Pancreas (tissue), 10 donors: ENCODE results near the gene LRMDA. TPM values are rescaled to one million over a fixed set of nuclear protein-coding genes. Genes with fewer than 3 reads are reported as not detected.

Experiments used
- ATAC-seq, 4 donors: fragments of 200-7000 bp; cut with Tn5 transposase; one replicate each; pipeline versions ENCODE4 v1.8.0 to v1.9.1; 2020; ENCODE audit warnings: mild to moderate bottlenecking in 4 of 4, moderate library complexity in 4 of 4
- DNase-seq, 6 donors: peaks; one replicate each; pipeline ENCODE4 v3.0.0-alpha.2; 2020
- FAIRE-seq: peaks from 2 replicates; lab custom pipeline; 2012; peaks lifted over from hg19 to GRCh38; lab: Jason Lieb, UNC
- H3K27ac ChIP-seq, 4 donors: fragments of 200-600 bp; sonication (generic); 1 replicate in 3 of 4; 2 replicates in 1 of 4; pipeline versions ENCODE4 v1.5.0 to v1.8.0; 2020
- H3K27me3 ChIP-seq, 4 donors: fragments of 200-600 bp; one replicate each; pipeline ENCODE4 v1.8.0; 2021
- H3K36me3 ChIP-seq, 3 donors: fragments of 200-600 bp; sonication (generic) in 1 of 3; one replicate each; pipeline versions ENCODE4 v1.5.0 to v1.8.0; 2020 to 2021
- H3K4me1 ChIP-seq, 3 donors: fragments of 200-600 bp; one replicate each; pipeline ENCODE4 v1.8.0; 2021
- H3K4me3 ChIP-seq, 4 donors: fragments of 200-600 bp; sonication (generic) in 2 of 4; one replicate each; pipeline versions ENCODE4 v1.5.0 to v1.8.0; 2020 to 2021
- H3K9me3 ChIP-seq, 4 donors: fragments of 200-600 bp; one replicate each; pipeline ENCODE4 v1.8.0; 2021
- CTCF ChIP-seq, 4 donors: fragments of 200-600 bp; sonication (generic) in 3 of 4; IDR thresholded peaks; one replicate each; pipeline versions ENCODE4 v1.5.0 to v1.8.0; 2021; ENCODE audit warnings: antibody characterized with exemption in 4 of 4
- WGBS, 2 donors: extraction: QIAGEN DNeasy Blood & Tissue Kit; methylation state at CpG; one replicate each; pipeline ENCODE4 v1.1.7; 2013; 5-methylcytosine and 5-hydroxymethylcytosine counted together
- intact Hi-C, 3 donors: fragments of 100-400 bp; cut with DNase I; formaldehyde crosslinking; loops; one replicate each; pipeline versions ENCODE4 v1.11.1 to v1.14.2; 2022
- polyA plus RNA-seq, 2 donors: library from polyadenylated mRNA; stranded (reverse); fragments of 200-250 nt; gene quantifications; one replicate each; pipeline ENCODE4 v1.2.3, GENCODE V29; 2013
- total RNA-seq, 6 donors: library from RNA; stranded (reverse); fragmentation: NEBNext Ultra II Directional in 4 of 6; extraction: Animal tissue kit (Norgen Biotek cat#: 25700) in 4 of 6; gene quantifications; one replicate each; pipeline versions ENCODE4 v1.2.1 to v1.2.4, GENCODE V29; 2021 to 2023
- donor health status: healthy with polysubstance abuse.
- donor health status: DM: no; HTN: no; CAD: no; lungs with moderate emphysema.
- donor health status: DM: no; HTN: no; CAD: no.
- donor health status: control.
- donor health status: control.
- donor health status: Bipolar disorder and iron deficiency.
- donor health status: DM: yes; HTN: yes; CAD: no.
- donor health status: DM: no; HTN: no; CAD: no.
- donor health status: DM: no; HTN: no; CAD: no.
- donor health status: DM: yes; HTN: yes; CAD: no.

LRMDA gene
- total and polyA plus RNA-seq, 8 donors, result 4.6 to 21.2 (median 13.4) TPM

- no peak overlapping the region for H3K27ac ChIP-seq
- no peaks in the 10 kb centered on the region for H3K36me3 ChIP-seq
- FAIRE-seq (no peak), DNase-seq (no peak), ATAC-seq (no peak)
- no peak overlapping the region for H3K4me3 ChIP-seq
- intact Hi-C loops, result no loop called here
- no peak for TF ChIP-seq CTCF (IDR thresholded peaks at IDR 0.05)
- H3K9me3 ChIP-seq, result no peaks in the 10 kb centered on the region
- WGBS, 2 donors, result 90 to 91% methylated on average over 9 of the region's 9 CpGs
- no peaks in the 10 kb centered on the region for H3K27me3 ChIP-seq
- peaks cover 0 to 4% (median 0%) of the 10 kb centered on the region in 3 donors for H3K4me1 ChIP-seq
These were observed 275.8 kb downstream of the LRMDA start for GRCh38 chr10:75707080-75707840.

GRCh38 chr10:75708060-75708459, 276.6 kb downstream of the LRMDA start:
- DNase-seq (no peak), ATAC-seq (no peak), FAIRE-seq (no peak)
- H3K36me3 ChIP-seq, result no peaks in the 10 kb centered on the region
- H3K4me3 ChIP-seq, result no peak overlapping the region
- H3K27me3 ChIP-seq, result no peaks in the 10 kb centered on the region
- WGBS, 2 donors, result 82 to 92% methylated on average over 9 of the region's 9 CpGs
- intact Hi-C loops, result no loop called here
- H3K9me3 ChIP-seq, result no peaks in the 10 kb centered on the region
- no peak overlapping the region for H3K27ac ChIP-seq
- H3K4me1 ChIP-seq, result no peaks in the 10 kb centered on the region
- no peak for TF ChIP-seq CTCF (IDR thresholded peaks at IDR 0.05)

GRCh38 chr10:75709245-75709644, 277.8 kb downstream of the LRMDA start:
- FAIRE-seq (no peak), DNase-seq (no peak), ATAC-seq (no peak)
- Histone ChIP-seq H3K4me1 (peaks cover 0 to 6% (median 0%) of the 10 kb centered on the region in 3 donors), H3K27me3 (no peaks in the 10 kb centered on the region), H3K36me3 (no peaks in the 10 kb centered on the region), H3K27ac (no peak overlapping the region), H3K9me3 (no peaks in the 10 kb centered on the region), H3K4me3 (no peak overlapping the region)
- intact Hi-C loops, result no loop called here
- no peak for TF ChIP-seq CTCF (IDR thresholded peaks at IDR 0.05)
- WGBS, 2 donors, result 70% methylated on average over 4 of the region's 4 CpGs

- H3K4me3 ChIP-seq, result no peak overlapping the region
- 71 to 73% methylated on average over 3 of the region's 3 CpGs for WGBS, 2 donors
- H3K4me1 ChIP-seq, result peaks cover 0 to 7% (median 0%) of the 10 kb centered on the region in 3 donors
- DNase-seq (no peak), FAIRE-seq (no peak), ATAC-seq (no peak)
- intact Hi-C loops, result no loop called here
- H3K27ac ChIP-seq, result no peak overlapping the region
- H3K36me3 ChIP-seq, result no peaks in the 10 kb centered on the region
- no peak for TF ChIP-seq CTCF (IDR thresholded peaks at IDR 0.05)
- H3K27me3 ChIP-seq, result no peaks in the 10 kb centered on the region
- H3K9me3 ChIP-seq, result no peaks in the 10 kb centered on the region
These were observed 278.4 kb downstream of the LRMDA start for GRCh38 chr10:75709811-75710210.

- FAIRE-seq (no peak), DNase-seq (no peak), ATAC-seq (peak in 3 of 4 donors; percentile 16 to 48 (median 43))
- no peak overlapping the region for H3K27ac ChIP-seq
- H3K4me3 ChIP-seq, result no peak overlapping the region
- peaks cover 0 to 7% (median 0%) of the 10 kb centered on the region in 3 donors for H3K4me1 ChIP-seq
- WGBS, 2 donors, result 63 to 64% methylated on average over 22 of the region's 22 CpGs
- no peaks in the 10 kb centered on the region for H3K9me3 ChIP-seq
- H3K27me3 ChIP-seq, result no peaks in the 10 kb centered on the region
- intact Hi-C loops, result no loop called here
- no peak for TF ChIP-seq CTCF (IDR thresholded peaks at IDR 0.05)
- no peaks in the 10 kb centered on the region for H3K36me3 ChIP-seq
These were observed 280.9 kb downstream of the LRMDA start for GRCh38 chr10:75712242-75712880.
